NCI-H1105 treated with DMSO at 0.1 percent for 48 hours (cell line): ENCODE results near the gene PPARG.

Experiments used
- DNase-seq: peaks from one replicate; lab custom pipeline; 2025; lab: John Stamatoyannopoulos, UW

PPARG gene

GRCh38 chr3:12313519-12313918 lies 24.6 kb downstream of the PPARG start:
- no peak for DNase-seq

- DNase-seq, result no peak
Observed at GRCh38 chr3:12316253-12316652, 27.4 kb downstream of the PPARG start.

- DNase-seq, result no peak
Observed at GRCh38 chr3:12316729-12317351, 28.0 kb downstream of the PPARG start.

- no peak for DNase-seq
Observed at GRCh38 chr3:12317914-12318313, 29.0 kb downstream of the PPARG start.

DNA sequence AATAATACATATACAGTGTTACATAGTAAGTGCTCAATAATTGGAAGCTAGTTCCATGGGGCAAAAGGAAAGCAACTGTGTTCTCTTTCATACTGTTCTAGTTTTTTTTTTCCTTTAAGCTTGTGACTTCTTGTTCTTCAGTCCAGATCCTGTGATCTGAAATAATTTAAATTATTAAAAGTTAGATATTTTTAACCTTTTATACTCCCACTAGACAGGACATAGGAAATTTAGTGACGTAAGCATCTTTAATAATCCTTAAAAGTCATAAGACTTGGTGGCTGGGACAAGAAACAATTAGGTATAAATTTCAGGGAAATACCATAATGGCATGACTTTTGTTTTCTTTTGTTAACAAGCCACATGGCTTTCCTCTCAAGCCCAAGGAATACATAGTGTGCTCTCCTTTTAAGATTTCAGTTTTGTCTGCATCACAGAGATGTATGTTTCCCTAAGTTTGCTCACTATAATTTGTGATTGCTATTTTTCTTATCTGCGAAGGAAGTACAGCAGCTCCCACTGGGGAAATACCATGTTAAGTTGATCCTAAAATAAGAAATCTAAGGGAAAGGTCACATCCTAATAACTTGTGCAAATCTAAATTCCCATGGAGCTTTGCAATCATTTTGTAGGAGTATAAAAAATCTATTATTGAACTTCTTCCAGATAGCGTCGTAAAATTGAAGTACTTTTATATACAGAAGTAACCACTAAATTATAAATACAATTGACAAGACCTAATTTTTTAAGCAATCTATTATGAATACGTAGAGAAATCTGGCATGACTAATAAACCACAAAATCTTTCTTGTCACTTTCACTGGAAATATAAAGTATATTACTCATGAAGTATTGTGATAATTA lies 30.1 kb downstream of the PPARG start:
- no peak for DNase-seq

- DNase-seq, result no peak
Observed at GRCh38 chr3:12321015-12321414, 32.1 kb downstream of the PPARG start.

GRCh38 chr3:12323237-12323636 lies 34.4 kb downstream of the PPARG start:
- DNase-seq, result no peak

DNA sequence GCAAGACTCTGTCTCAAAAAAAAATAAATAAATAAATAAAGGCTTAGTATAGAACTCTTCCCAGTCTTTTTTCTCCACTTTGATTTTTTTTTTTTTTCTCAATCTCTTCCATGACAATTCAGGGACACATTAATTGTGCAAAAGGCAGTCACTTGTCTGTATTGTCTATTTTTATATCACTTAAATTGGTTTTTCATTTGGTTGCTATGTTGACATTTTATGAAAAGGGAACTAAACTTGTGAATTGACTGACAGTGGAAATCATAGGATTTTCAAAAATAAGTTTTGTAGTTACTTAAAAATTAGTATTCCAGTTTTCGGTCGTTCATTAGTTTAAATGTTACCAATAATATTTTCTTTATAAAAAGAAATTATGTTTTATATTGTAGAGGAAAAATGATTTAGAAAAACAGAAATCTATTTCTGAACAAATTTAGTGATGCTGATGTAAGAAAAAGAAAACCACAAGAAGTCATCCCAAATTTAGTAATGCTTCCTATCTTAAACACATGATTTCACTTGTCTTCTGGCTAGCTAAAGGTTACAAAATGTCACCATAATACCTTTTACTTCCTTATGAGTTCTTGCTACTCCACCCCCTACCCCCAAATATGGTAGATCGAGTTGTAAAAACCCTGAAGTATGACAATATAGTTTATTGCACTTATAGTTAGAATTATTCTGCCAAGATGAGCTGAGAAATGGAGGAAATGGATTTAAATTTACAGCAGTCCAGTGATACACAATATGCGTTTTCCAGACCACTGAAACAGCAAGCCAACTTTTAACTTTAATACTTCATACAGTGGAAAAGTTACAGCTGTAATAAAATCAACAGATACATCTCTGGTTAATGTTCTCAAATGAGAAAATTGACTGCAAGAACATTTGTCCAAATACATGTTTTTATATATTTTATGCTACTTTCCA lies 37.0 kb downstream of the PPARG start:
- DNase-seq, result no peak

DNA sequence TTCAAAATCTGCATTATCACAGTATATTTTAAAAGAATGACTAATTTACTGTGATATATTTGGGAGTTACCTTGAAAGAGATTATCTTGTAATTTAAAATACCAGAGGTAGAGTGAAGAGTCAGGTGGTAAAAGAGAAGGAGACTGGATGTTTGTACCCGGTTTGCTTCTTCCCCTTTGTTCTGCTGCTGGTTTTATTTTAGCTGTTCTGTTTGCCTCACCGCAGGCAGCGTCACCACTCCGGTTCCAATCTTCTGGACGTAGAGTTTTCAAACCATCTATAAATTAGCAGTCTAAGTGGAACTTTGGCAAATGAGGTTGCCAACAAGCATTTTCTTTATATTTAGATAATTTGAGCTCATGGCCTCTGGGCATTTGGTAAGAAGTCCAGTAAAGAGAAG lies 38.2 kb downstream of the PPARG start:
- DNase-seq, result no peak

- no peak for DNase-seq
Observed at GRCh38 chr3:12328132-12328836, 39.4 kb downstream of the PPARG start.

DNA sequence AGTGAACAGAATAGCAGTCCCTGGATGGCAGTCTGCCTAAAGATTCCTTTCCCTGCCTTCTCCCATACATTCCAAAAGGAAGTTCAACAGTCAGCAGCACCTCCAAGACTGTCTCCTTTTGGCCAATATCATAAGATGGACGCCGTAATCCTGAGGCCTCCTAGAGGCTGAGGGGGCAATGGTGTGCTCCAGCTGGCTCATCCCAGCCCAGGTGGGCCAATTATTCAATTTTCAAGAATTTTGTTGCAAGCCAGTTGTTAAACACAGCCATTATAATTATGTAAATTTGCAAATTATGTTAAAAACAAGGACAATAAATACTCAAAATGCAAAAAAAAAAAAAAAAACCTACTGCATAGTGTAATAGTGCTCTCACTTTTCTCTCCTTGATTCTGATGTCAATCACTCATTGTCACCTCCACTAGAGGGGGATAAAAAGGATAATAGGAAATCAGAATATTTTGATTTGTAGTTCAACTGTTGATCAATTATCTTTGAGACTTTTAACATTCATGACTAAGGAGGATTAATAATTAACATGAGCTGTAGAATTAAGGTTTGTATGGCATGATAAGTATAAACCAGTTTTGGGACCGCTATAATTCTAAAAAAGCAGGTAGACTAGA lies 40.1 kb downstream of the PPARG start:
- DNase-seq, result no peak

- DNase-seq, result no peak
Observed at GRCh38 chr3:12334786-12335185, 45.9 kb downstream of the PPARG start.

- no peak for DNase-seq
Observed at GRCh38 chr3:12335421-12335820, 46.6 kb downstream of the PPARG start.

GRCh38 chr3:12336099-12336498 lies 47.2 kb downstream of the PPARG start:
- no peak for DNase-seq

GRCh38 chr3:12338595-12339546 lies 50.0 kb downstream of the PPARG start:
- DNase-seq, result no peak

- DNase-seq, result no peak
Observed at GRCh38 chr3:12339701-12340480, 51.0 kb downstream of the PPARG start.

DNA sequence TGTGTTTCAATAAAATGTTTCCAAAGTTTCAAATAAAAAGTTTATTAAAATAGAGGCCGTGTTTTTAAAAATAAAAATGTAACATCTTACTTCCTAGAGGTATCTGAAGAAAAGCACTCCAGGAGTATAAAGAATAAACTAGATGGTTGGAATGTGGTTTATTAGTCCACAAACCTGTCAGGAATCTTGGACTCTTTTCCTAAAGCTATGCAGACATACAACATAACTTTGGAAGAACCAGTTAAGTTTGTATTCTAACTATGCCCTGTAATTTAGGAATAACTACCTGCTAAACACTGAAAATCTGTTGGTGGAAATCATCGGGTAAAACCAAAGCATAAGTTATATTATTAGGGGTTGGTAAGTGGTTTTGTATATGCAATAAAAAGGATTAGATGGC lies 51.6 kb downstream of the PPARG start:
- no peak for DNase-seq

DNA sequence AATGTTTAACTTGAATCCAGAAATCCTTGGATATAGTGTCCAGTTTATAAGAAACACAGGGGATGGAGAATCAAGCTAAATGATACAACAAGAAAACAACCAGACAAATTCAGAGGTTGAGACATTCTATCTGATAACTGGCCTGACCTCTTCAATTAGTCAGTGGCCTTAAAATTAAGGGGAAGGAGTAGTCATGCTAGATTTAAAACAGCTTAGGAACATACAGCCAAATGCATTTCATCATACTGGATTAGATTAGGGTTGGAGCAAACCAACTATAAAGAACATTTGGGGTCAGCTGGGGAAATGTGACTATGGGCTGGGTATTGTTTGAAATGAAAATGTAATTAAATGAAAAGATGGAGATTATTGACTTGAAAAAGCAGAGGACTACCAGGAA lies 53.3 kb downstream of the PPARG start:
- DNase-seq, result no peak

DNA sequence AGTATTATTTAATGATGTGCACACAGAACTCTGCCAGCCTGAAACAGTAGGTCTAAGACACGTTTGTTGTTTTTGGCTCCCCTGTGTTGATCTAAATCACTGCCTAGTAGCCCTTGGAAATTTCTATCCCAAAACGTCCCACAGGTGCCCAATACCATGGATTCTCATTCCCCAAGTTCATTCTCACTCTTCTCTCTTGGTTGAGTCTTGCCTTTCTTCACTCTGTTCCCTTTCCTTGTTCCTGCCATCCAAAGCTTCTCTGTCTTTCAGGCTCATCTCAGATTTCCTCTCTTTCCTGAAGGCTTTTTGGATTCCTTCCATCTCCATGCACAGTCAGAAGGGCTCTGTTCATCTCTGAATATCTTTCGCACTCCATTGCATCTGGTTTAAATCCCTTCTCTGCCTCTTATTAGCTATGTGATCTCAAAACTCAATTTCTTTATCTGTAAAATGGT lies 54.2 kb downstream of the PPARG start:
- no peak for DNase-seq
